T-helper 9 cell (primary cell): ENCODE results near the gene DYNAP.

Source experiments
- DNase-seq: peaks from one replicate; pipeline ENCODE4 v3.0.0-alpha.2; 2020
- total RNA-seq, 2 donors: gene quantifications; one replicate each; lab custom pipeline; 2026; lab: John Stamatoyannopoulos, UW

DYNAP gene, protein sequence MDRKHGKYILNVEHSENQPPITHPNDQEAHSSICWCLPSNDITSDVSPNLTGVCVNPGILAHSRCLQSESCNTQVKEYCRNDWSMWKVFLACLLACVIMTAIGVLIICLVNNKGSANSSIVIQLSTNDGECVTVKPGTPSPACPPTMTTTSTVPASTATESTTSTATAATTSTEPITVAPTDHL
- 0 reads per million in 2 donors for total RNA-seq

DNA sequence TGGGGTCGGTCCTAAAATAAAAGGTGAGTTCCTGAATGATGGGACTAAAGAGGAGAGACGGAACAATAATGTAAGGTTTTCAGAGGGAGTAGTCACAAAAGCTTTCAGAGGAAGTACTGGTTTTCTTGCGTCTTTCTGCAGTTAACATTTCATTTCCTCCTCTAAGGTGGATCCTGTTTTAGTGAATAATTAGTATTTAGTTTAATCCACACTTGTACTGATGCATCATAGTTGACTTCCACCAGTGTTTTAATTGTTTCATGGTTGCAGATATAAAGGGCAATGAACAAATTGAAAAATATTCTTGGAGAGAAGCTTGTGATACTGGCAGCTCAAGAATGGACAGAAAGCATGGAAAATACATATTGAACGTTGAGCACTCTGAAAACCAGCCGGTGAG lies at the start of gene DYNAP:
Gene DYNAP, plus strand, starts transcription at position 301 of the 400 bp plus-strand sequence. Its CDS starts 38 bp downstream, at position 339.
- no peak for DNase-seq

DNA sequence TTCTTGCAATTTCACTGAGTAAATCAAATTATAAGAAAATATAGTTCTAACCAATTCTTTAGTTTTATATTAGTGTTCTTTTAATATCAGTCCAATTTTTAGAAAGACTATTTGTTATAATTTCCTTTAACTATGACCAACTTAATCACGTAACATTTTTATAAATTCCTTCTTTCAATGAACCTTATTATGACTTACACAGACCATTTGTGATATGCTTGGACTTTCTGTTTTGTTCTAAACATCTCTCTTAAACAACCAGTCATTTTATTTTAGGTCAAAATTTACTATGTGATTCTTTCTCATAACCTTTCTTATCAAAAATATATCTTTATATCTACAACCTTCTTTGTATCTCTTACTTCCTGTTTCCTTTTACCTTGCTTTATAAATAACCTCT lies 39.5 kb upstream of the DYNAP start:
- no peak for DNase-seq

DNA sequence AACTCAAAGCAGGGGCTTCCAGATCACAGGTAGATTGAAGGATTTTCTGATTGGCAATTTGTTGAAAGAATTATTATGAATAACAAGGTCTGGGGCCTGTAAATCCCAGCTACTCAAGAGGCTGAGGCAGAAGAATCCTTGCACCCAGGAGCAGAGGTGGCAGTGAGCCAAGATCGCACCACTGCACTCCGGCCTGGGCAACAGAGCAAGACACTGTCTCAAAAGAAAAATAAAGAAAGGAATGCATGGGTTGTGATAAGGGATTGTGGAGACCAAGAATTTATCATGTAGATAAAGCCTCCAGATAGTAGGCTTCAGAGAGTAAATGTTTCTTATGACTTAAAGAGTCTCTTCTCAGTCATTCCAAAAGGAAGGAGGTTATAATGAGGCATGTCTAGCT lies 35.8 kb upstream of the DYNAP start:
- DNase-seq, result no peak

DNA sequence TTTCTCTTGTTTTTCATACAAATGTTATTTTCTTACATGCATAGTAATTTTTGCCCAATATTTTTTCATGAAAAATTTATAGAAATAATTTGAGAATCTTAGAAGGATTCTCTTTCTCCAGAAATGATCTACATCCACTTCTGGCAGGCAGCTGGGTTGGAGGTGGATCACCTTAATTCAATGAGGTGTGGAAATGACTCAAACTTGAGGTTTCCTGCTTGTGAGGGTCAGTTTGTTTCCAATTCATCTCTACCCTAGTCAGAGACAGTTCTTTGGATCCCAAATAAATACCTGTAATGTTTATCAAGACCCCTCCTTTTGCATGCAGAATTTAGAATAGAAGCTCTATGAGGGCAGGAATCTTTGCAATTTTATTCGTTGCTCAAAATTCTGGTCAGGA lies 35.0 kb upstream of the DYNAP start:
- DNase-seq, result no peak

DNA sequence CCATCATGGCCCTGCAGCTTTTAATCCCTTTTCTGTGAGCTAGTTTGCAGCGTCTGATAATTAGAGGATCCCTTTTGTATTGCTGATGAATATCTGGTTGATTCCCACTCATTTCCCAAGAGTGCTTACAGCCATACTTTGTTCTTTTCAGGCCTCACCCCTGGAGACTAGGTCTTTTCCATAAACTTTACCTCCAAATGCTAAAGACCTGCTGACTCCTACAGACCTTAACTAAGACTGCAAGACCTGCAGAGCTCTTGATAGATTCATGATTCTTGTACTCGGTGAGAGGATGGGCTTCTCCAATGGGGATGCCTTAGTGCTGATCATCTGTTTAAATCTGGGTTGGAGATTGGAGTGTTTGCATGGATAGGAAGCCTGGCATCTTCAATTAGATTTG lies 33.1 kb upstream of the DYNAP start:
- DNase-seq, result no peak

DNA sequence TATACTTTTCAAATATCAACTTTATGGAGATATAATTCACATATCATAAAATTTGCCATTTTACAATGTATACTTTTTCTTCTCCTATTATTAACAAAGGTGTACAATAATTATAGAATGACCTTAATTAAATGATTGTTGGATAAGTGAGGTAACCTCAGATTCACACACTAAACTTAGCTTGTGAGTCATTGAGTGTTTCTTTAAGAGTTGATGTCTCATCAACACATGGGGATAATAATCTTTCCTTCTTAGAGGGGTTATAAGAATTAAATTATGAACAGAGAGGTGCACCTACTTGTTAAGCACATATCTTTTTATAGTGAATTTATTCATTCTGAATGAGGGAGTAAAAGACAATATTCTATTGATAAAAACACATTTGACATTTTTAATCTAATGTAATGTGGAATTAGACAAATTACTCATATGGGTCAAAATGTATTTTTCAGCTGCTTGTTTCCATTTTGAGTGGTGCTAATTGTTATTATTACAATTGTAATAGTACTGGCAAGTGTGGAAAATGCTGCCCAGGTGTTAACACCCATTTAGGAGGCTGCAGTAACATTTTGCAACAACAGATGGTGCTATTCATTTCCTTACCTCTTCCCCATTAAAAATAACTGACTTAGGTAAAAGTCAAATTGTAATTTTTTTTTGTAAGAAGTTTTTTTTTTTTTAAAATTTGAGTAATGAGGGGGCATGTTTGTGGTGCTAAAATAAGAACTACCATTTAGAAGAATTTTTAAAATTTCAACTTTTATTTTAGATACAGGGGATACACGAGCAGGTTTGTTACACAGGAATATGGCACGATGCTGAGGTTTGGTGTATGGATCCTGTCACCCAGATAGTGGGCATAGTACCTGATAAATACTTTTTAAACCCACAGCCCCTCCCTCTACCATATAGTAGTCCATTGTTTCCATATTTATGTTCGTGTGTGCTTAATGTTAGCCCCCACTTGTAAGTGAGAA lies 32.1 kb upstream of the DYNAP start:
- no peak for DNase-seq

DNA sequence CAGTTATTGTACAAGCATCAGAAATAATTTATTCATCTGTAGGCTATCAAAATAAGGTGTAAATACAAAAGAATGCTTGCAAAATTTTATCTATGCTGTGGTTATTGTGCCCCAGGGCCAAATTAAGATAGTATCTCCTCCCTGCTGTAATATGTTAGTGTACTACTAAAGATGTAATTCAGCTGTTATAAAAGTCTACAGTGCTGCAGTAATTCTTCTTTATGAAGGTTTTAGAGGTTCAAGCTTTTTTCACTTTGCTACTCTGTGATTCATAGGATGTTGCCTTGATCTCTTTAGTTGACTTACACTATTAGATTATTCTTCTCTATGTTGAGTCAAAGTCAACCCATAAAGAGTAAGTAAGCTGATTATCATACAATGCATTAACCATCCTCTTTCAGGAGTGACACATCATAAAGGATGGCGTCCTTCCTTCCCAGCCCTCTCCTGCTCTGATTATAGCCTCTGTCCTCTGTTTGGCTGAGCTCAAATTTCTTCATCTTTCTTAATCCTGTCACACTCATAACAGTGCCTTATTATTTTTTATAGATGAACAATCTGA lies 29.3 kb upstream of the DYNAP start:
- DNase-seq, result no peak

DNA sequence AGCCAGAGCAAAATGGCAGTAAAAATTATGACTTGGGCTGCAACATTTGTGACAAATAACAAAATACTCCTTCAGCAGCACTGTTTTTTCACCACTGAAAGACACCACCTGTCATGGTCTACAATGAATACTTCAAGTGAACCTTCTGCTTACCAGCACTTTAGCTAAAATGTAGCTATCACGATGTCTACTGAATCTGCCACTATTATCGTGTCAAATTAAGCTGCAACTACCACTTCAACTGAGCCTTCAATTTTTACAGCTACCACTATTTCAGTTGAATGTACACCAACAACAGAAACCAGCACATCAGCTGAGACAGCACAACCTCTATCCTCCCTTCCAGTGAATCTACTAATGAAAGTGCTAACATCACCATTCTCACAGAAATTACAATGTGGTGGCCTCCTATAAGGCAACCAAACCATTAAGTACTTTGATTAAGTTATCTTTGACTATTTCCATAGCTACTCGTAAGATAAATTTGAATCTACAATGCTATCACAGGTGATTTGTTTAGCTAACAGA lies 10.8 kb upstream of the DYNAP start:
- DNase-seq, result no peak

DNA sequence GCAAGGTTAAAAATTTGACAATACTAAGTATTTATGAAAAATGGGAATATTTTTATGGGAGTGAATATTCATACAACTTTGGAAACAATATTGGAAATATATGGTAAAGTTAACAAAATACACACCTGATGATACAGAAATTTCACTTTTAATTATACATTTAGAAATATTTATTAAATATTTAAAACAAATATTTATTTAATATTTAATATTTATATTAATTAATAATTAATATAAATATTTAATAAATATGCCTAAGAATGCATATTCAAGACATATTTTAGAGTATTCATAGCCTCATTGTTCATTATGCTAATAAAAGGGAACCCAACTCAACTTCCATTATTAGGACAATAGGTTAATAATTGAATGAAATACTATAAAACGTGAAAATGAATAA lies 7.0 kb upstream of the DYNAP start:
- no peak for DNase-seq

DNA sequence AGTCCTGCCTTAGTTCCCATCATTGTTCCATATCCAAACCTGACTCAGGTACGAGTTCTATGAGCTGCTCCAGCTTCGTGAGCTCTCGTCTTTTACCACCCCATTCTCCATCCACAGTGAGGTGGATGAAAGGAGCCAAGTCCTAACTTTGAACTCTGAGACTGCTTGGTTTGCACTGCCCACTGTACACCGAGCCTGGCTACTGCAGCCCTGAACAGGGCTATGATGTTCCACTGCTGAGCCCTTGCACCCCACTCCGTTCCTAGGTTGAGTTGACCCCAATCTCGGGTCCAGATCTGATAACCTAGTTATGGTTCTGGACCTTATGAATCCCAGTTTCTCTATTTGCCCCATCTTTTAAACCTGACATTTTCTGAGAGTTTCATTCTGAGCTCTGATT lies 5.3 kb upstream of the DYNAP start:
- no peak for DNase-seq

DNA sequence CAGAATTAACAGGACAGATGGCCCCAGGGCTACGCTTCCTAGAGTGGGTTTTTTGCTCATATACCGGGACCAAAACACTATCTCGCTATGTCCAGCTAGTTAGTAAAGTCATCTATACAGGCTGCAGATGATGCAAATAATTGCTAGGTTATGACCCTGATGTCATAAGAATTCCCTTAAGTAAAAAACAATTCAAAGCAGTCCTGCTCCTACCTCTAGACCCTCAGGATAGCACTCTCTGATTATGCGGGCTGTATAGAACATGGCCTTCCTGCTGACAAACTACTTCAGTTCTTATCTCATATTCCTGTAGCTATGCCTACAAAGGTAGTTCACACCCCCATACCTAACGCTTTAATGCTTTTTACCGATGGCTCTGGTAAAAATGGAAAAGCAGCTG lies 13.2 kb downstream of the DYNAP start:
- DNase-seq, result no peak

DNA sequence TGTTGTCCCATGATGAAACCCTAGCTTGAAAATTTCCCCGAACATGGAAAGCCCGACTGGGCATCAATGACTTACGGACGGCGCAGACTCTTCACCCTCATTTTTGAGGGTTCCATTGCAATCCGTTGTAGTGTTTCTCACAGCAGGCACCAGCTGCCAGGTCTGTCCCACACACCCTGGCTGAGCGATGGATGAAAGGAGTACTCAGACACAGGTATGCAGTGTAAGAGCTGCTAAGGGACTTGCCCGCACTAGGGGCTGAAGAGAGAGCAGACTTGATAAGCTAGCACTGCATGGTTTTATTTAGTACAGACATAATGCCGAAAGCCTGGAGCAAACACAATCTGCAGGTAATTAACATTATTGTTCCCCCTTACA lies 15.8 kb downstream of the DYNAP start:
- DNase-seq, result no peak

DNA sequence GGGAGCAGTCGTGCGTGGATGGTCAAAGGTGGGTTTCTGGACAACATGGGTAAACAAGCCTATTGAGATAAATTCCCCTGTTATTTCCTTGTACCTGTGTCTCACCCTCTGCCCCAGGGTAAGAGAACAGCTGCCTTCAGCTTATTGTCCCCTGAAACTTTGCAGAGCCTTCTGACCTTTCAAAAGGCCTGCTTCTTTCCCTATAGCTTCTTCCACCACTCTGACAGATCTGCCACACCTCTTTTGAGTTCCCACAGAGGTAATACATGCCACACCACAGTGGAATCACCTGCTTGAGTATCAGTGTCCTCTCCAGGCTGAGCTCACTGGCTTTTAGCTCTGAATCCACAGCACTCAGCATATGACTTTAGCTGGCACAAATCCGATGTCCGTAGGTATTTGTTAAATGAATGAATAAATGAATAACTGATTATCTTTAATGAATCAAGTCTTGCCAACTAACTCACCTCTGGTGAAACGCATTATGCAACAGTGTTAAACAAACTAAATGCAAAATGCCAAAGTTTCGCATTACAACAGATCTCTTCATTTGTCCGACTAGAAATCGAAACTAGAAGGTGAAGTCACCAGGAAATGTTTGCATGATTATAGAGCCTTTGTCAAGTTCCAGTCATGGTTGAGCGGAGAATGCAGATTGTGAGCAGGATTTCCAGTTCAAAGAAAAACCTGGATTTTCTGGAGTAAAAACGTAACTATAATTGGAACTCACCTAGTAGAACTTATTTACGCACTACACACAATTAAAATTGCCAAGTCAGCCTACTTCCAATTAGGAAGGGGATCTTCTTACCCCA lies 16.4 kb downstream of the DYNAP start:
- no peak for DNase-seq

DNA sequence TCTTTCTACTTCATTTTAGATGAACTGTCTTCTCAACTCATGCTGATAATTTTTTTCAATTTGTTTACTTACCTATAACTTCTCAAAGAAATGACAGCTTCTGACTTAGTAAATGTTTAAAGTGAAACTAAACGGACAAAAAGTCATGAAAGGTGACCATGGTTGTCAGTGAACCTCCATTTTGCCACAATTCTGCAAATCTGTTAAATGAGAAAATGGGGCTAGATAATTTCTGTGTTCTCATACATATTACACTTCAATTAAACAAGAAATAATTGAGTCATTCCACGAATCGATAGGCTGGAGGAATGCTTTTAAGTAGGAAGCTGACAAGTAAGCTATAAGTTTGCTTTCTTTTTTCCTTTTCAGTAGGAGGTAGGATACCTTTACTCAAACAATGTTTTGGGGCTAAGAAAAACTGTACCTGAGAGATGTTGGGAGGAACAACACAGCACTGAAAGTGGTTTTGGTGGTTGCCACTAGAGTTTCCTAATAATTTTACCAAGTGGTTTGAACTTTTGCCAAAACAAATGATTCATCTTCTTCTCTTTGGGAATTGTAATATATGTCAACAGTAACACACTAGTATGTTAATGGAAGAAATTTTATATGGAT lies 17.1 kb downstream of the DYNAP start:
- DNase-seq, result no peak

DNA sequence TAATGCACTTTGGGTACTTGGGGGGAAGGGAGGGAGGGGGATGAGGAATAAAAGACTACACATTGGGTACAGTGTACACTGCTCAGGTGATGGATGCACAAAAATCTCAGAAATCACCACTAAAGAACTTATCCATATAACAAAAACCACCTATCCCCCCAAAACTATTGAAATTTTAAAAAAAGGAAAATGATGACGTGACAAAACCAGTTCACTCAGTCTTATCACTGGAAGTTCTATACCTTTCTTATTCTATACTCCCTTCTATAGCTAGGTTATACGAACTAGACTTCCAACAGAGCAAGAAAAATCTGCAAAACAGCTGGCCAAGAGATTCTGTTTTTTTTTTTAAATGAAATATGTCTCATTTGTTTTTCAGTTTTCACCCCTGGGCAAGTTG lies 20.8 kb downstream of the DYNAP start:
- DNase-seq, result no peak

DNA sequence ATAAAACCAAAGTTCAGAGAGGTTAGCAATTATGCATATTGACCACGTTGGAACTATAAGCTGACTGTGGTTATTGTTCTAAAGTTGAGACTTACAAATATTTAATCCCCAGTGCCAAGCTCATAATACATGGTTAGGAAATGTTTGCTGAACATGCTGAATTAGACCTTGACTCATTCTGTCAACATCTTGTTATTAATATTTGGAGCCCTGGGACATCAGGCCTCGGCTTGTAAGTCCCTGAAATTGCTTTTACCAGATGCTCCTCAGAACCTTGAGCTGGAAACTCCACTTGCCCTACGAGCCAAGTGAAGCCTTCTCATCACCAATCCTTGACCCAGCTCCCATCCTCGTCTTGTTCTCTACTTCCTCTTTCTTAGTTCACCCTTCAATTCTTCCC lies 21.2 kb downstream of the DYNAP start:
- DNase-seq, result no peak

DNA sequence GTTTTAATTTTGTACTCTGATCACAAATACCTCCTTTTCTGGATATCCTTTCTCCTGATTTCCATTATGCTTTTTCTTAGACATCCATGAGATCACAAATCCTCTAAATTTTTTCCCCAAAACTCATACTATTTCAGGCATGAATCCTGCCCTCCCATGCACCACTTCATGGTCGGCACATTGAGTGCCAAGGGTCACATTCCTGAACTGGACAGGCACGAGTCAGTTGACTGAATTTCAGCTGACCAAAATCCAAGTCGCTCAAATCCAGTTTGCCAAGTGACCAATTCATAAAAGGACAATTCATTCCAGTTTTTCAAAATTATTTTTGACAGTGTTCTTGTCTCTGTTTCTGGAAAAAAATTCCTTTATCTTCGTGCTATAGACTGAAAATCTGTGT lies 22.1 kb downstream of the DYNAP start:
- no peak for DNase-seq

DNA sequence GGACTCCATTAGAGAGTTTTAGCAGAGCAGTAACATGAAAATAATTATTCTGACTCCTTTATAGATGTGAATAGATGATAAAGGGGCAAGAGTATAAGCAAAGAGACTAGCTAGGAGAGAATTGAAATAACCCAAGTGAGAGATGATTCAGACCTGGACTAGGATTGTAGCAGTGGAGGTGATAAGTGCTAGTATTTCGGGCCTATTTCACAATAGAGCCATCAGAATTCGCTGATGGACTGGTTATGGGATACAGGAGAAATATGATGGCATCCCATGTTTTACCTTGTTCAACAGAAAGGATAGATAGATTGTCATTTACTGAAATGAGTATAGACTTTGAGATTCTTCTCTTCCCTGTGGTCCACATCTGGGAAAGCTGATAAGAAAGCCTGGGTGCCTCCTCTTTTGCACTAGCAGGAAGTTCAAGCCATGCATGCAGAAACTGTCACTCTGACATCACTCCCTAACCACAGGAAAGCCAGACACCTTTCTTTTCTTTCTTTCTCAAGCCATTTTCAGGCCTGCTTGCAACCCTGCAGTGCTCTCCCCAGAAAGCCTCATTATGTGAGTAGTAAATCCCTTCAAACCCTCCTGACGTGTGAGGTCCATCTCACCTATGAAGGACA lies 25.3 kb downstream of the DYNAP start:
- DNase-seq, result no peak

DNA sequence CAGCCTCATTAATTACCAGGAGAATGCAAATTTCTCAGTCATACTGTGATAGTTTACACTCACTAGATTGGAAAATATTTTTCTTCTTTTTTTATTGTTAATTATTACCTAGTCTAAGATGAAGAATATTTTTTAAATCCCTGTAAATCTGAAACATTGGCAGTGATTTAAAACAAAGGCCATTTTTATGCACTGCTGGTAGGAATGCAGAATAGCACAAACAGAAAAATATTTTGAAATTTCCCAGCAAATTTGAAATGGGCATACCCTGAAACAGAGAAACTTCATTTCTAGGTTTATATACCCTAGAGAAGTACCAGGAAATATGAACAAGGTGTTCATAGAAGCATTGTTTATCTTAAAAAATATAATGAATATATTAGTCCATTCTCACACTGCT lies 31.0 kb downstream of the DYNAP start:
- no peak for DNase-seq

DNA sequence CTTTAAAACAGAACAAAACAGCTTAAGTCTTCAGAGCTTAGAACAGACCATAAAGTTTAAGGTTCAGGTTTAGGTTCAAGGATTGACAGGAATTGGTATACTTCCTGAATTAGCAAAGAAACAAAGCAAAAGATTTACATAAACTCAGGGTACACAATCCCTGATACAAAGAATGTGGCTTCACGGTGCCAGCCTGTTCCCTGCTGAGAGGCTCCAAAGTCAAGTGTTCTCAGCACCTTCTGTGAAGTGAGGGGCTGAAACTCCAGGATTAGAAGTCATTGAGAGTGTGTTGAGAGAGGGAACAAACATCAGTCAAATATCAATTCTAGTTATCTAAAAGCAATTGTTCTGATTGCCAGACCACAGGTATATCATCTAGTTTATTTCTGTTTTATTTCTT lies 35.7 kb downstream of the DYNAP start:
- no peak for DNase-seq

DNA sequence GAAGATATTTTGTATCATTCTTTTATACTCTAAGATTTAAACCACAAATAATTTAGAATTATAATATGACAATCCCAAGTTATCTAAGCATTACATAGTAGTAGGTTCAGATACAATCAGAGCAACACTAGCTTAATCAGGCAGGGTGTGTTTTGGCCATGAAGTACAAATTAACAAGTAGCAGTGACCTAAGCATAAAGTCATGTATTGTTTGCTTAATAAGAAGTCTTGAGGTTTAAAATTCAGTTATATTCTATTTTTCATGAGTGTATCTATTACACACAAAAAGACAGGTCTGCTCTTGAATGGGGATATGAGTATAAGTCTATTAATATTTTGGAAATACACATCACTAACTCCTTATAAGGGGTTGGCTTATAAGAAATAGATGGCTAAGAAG lies 39.9 kb downstream of the DYNAP start:
- DNase-seq, result no peak

DNA sequence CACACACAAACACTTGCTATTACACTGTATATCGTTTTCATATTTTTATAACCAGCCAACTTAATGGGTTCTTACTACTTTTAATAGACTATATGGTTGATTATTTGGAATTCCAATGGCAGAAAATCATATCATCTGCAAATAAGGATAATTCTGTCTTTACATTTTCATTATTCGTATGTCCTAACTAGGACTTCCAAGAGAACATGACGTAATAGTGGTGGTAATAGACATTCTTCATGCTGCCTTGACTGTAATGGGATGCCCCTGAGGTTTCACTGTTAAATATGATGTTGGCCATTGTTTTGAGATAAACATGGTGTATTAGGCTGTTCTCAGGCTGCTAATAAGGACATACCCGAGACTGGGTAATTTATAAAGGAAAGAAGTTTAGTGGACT lies 45.2 kb downstream of the DYNAP start:
- DNase-seq, result no peak
